Omental fat pad (tissue), 4 donors: ENCODE results near the gene RTL10. TPM values are rescaled to one million over a fixed set of nuclear protein-coding genes. Genes with fewer than 3 reads are reported as not detected.
A peak's percentile ranks its signal among the peaks of the same experiment; 100 is the strongest.

Source experiments
- ATAC-seq: fragments of 150-250 bp; one replicate; pipeline ENCODE4 v1.9.1; 2016; ENCODE audit warnings: mild to moderate bottlenecking, moderate library complexity; ENCODE audit not compliant: low FRiP score
- DNase-seq: peaks from one replicate; pipeline ENCODE4 v3.0.0-alpha.2; 2019; ENCODE audit warnings: low spot score
- CTCF ChIP-seq, 3 donors: fragments of 450-650 bp; IDR thresholded peaks; one replicate each; pipeline ENCODE4 v1.5.1; 2016 to 2017; ENCODE audit warnings: antibody characterized with exemption in 3 of 3, mild to moderate bottlenecking in 3 of 3, moderate library complexity in 2 of 3
- total RNA-seq, 4 donors: library from RNA; depleted of rRNA; stranded (reverse); fragments of >200 nt; gene quantifications; one replicate each; pipeline ENCODE4 v1.1.0, GENCODE V29; 2016

Gene RTL10
- total RNA-seq, 4 donors from 2014 or later: 7.6 to 12.6 (median 10.4) TPM

GRCh38 chr22:19893363-19893762, 38.7 kb upstream of the RTL10 start:
- no peak for DNase-seq
- no peak for TF ChIP-seq CTCF (IDR thresholded peaks at IDR 0.05)

GRCh38 chr22:19892925-19893324, 38.3 kb upstream of the RTL10 start:
- no peak for TF ChIP-seq CTCF (IDR thresholded peaks at IDR 0.05)
- ATAC-seq: peak; percentile 15
- no peak for DNase-seq

More at GRCh38 chr22:19893363-19893762, 38.7 kb upstream of the RTL10 start:
- ATAC-seq: no peak

- TF ChIP-seq CTCF (IDR thresholded peaks at IDR 0.05): no peak
- no peak for DNase-seq
- ATAC-seq: peak; percentile 65
Observed at GRCh38 chr22:19892257-19892879, 37.7 kb upstream of the RTL10 start.

GRCh38 chr22:19891317-19892256, 36.9 kb upstream of the RTL10 start:
- no peak for TF ChIP-seq CTCF (IDR thresholded peaks at IDR 0.05)
- ATAC-seq (peak; percentile 63), DNase-seq (no peak)

GRCh38 chr22:19890502-19891316, 36.0 kb upstream of the RTL10 start:
- no peak for DNase-seq
- no peak for ATAC-seq
- no peak for TF ChIP-seq CTCF (IDR thresholded peaks at IDR 0.05)

- no peak for TF ChIP-seq CTCF (IDR thresholded peaks at IDR 0.05)
- no peak for DNase-seq
- ATAC-seq: no peak
Observed at GRCh38 chr22:19889951-19890350, 35.3 kb upstream of the RTL10 start.
